CD4-positive, alpha-beta T cell (primary cell): ENCODE data around the gene PARVB. TPM values are rescaled to one million over a fixed set of nuclear protein-coding genes. Genes with fewer than 3 reads are reported as not detected.

ENCODE experiments used
- ATAC-seq: fragments of 200-7000 bp; cut with Tn5 transposase; one replicate; pipeline ENCODE4 v1.10.0; 2022; ENCODE audit warnings: mild to moderate bottlenecking; ENCODE audit not compliant: poor library complexity
- CTCF ChIA-PET: fragments of 350-600 bp; sonication (Branson Sonifier 250); formaldehyde crosslinking; loops from one replicate; lab custom pipeline; 2021; ENCODE audit warnings: antibody characterized with exemption, inconsistent platforms; lab: Charles Lee
- POLR2A ChIA-PET: fragments of 350-600 bp; sonication (Branson Sonifier 250); formaldehyde crosslinking; loops from one replicate; lab custom pipeline; 2021; ENCODE audit warnings: antibody characterized with exemption, inconsistent platforms; lab: Charles Lee
- DNase-seq, 14 experiments: peaks; one replicate each; pipeline ENCODE4 v3.0.0-alpha.2; 2013 to 2020; ENCODE audit warnings: mixed read lengths in 2 of 14
- H3K27ac ChIP-seq, 2 donors: one replicate each; pipeline versions ENCODE4 v1.5.1 to v1.7.0; 2013; ENCODE audit warnings: low read length in 2 of 2, low read depth in 1 of 2, mild to moderate bottlenecking in 1 of 2
- H3K27me3 ChIP-seq, 2 experiments: 1 replicate in 1 of 2; 2 replicates in 1 of 2; pipeline versions ENCODE4 v1.6.1 to v1.7.0; 2013; ENCODE audit warnings: low read length in 2 of 2, control low read depth in 1 of 2, mild to moderate bottlenecking in 1 of 2, moderate library complexity in 1 of 2; ENCODE audit not compliant: insufficient read depth in 2 of 2, control insufficient read depth in 1 of 2
- H3K36me3 ChIP-seq: one replicate; pipeline ENCODE4 v1.6.1; 2013; ENCODE audit warnings: low read length, control low read depth; ENCODE audit not compliant: insufficient read depth
- H3K4me1 ChIP-seq: one replicate; pipeline ENCODE4 v1.6.1; 2013; ENCODE audit warnings: low read length, control low read depth; ENCODE audit not compliant: insufficient read depth
- H3K4me3 ChIP-seq: one replicate; pipeline ENCODE4 v1.5.1; 2013; ENCODE audit warnings: mild to moderate bottlenecking, low read length, moderate library complexity
- H3K9me3 ChIP-seq, 2 experiments: 1 replicate in 1 of 2; 2 replicates in 1 of 2; pipeline versions ENCODE4 v1.6.1 to v1.7.0; 2013; ENCODE audit warnings: low read length in 2 of 2, mild to moderate bottlenecking in 2 of 2, control low read depth in 1 of 2, moderate library complexity in 1 of 2; ENCODE audit not compliant: control insufficient read depth in 1 of 2, insufficient read depth in 1 of 2
- H3K27ac Mint-ChIP-seq: one replicate; pipeline ENCODE4 v1.8.0; 2020; ENCODE audit warnings: mixed read lengths
- H3K27me3 Mint-ChIP-seq: one replicate; pipeline ENCODE4 v1.8.0; 2021; ENCODE audit warnings: mixed read lengths
- H3K36me3 Mint-ChIP-seq: one replicate; pipeline ENCODE4 v1.8.0; 2021; ENCODE audit warnings: low read depth, mixed read lengths
- H3K4me1 Mint-ChIP-seq: one replicate; pipeline ENCODE4 v1.8.0; 2021; ENCODE audit warnings: low read depth, mixed read lengths
- H3K4me3 Mint-ChIP-seq: one replicate; pipeline ENCODE4 v1.8.0; 2020; ENCODE audit warnings: mild to moderate bottlenecking, mixed read lengths
- H3K9me3 Mint-ChIP-seq: one replicate; pipeline ENCODE4 v1.8.0; 2020; ENCODE audit warnings: mixed read lengths
- intact Hi-C, 2 experiments: fragments of 100-400 bp; cut with DNase I in 1 of 2; cut with micrococcal nuclease in 1 of 2; formaldehyde crosslinking; loops; one replicate each; pipeline versions ENCODE4 v1.15.1 to v1.9.0; 2023 to 2025; cut with DNase I, micrococcal nuclease
- total RNA-seq, 174 experiments: library from RNA in 2 of 174; stranded (reverse) in 2 of 174; gene quantifications; one replicate each; pipeline ENCODE4 v1.2.3 and lab custom pipeline; 2021 to 2026
- TF ChIP-seq, protein P1 (sequence below): fragments of 200-600 bp; IDR thresholded peaks from one replicate; pipeline ENCODE4 v1.8.0; 2022; ENCODE audit warnings: antibody characterized with exemption, mild to moderate bottlenecking

Gene PARVB
- total RNA-seq, 2 experiments from 2014 or later: 6.2 to 6.4 TPM

DNA sequence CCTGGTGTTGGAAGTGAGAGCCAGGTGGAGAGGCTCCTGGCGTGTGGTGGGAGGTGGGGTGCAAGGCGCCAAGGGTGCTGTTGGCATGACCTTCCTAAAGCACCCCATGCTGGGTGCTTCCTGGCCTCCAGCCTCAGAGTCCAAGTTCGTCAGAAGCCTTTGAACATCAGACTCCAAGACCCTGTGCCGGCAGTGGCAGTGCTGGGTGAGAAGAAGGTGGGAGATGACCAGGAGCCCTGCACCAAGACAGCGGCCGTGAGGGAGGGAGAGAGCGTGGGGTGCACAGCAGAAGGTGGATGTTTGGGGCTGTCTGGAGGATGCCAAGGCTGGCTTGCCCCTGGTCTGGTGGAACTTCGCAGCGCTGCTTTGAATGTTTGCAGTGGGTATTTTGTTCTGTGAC lies 29.7 kb upstream of the PARVB start:
- ATAC-seq: no peak
- Mint-ChIP-seq H3K27ac (peak overlapping the region; percentile 89), H3K4me1 (peaks cover 35% of the 10 kb centered on the region), H3K9me3 (no peaks in the 10 kb centered on the region), H3K36me3 (peaks cover 84% of the 10 kb centered on the region), H3K27me3 (no peaks in the 10 kb centered on the region), H3K4me3 (peak overlapping the region; percentile 70)
- ChIA-PET CTCF (interaction anchor here (1.6 to 2.1 kb wide), 3 partner anchors 87 to 690 kb away, joined by 6 to 24 read pairs (median 9); no protein-coding TSS in a partner anchor), POLR2A (no interaction called here)
- Histone ChIP-seq H3K9me3 (no peaks in the 10 kb centered on the region), H3K27me3 (no peaks in the 10 kb centered on the region), H3K4me1 (peaks cover 29% of the 10 kb centered on the region), H3K4me3 (no peak overlapping the region), H3K27ac (no peak overlapping the region), H3K36me3 (peaks cover 74% of the 10 kb centered on the region)
- intact Hi-C loops: loop anchor here in 1 of 2 experiments (10.0 kb wide), 2 partner anchors 190 to 510 kb away; partner anchors contain the start of gene PARVG
- DNase-seq: no peak
- TF ChIP-seq, protein P1, sequence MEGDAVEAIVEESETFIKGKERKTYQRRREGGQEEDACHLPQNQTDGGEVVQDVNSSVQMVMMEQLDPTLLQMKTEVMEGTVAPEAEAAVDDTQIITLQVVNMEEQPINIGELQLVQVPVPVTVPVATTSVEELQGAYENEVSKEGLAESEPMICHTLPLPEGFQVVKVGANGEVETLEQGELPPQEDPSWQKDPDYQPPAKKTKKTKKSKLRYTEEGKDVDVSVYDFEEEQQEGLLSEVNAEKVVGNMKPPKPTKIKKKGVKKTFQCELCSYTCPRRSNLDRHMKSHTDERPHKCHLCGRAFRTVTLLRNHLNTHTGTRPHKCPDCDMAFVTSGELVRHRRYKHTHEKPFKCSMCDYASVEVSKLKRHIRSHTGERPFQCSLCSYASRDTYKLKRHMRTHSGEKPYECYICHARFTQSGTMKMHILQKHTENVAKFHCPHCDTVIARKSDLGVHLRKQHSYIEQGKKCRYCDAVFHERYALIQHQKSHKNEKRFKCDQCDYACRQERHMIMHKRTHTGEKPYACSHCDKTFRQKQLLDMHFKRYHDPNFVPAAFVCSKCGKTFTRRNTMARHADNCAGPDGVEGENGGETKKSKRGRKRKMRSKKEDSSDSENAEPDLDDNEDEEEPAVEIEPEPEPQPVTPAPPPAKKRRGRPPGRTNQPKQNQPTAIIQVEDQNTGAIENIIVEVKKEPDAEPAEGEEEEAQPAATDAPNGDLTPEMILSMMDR: no peak

DNA sequence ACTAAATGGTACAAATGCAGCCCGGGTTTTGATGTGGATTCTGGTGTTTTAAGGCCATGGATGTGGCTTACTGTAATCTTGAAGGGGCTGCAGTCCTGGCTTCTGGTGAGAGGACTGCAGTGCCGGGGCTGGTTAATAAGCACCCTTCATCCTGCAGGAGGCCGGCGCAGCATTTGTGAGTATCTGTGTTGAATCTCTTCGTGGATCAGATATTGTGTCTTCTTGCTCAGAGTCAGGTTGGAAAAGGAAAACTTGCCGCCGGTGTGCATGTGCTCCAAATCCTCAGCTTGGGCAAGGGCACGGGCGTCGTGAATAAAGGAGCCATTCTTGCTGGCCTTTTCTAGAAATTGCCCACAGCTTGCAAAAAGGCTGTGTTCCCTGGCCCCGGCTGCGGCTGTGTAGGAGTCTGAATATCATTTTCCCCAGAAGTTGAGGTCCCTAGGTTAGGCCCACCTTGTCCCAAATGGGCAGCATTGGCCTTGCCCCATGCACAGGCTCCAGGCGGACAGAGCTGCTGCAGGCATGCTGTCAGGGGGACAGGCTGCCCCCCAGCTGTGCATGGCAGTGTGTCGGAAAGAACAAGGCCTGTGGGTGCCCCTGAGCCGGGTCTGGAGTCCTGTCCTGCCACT lies 28.9 kb upstream of the PARVB start:
- intact Hi-C loops: loop anchor here in 1 of 2 experiments (10.0 kb wide), 2 partner anchors 190 to 510 kb away; partner anchors contain the start of gene PARVG
- Histone ChIP-seq H3K27ac (peak overlapping the region in 1 of 2 donors; percentile 70), H3K4me1 (peaks cover 29% of the 10 kb centered on the region), H3K27me3 (no peaks in the 10 kb centered on the region), H3K9me3 (no peaks in the 10 kb centered on the region), H3K36me3 (peaks cover 71% of the 10 kb centered on the region), H3K4me3 (peak overlapping the region; percentile 64)
- TF ChIP-seq, protein P1: no peak
- Mint-ChIP-seq H3K4me1 (peaks cover 35% of the 10 kb centered on the region), H3K36me3 (peaks cover 76% of the 10 kb centered on the region), H3K27ac (peak overlapping the region; percentile 89), H3K4me3 (peak overlapping the region; percentile 83), H3K27me3 (no peaks in the 10 kb centered on the region), H3K9me3 (no peaks in the 10 kb centered on the region)
- CTCF ChIA-PET: interaction anchor here (0.6 to 1.4 kb wide), 2 partner anchors 636 to 690 kb away, joined by 3 read pairs; no protein-coding TSS in a partner anchor
- no peak for ATAC-seq
- no peak for DNase-seq
- POLR2A ChIA-PET: interaction anchor here (1.0 kb wide), 1 partner anchor 183 kb away, joined by 3 read pairs; the partner anchor contains the start of gene EFCAB6

DNA sequence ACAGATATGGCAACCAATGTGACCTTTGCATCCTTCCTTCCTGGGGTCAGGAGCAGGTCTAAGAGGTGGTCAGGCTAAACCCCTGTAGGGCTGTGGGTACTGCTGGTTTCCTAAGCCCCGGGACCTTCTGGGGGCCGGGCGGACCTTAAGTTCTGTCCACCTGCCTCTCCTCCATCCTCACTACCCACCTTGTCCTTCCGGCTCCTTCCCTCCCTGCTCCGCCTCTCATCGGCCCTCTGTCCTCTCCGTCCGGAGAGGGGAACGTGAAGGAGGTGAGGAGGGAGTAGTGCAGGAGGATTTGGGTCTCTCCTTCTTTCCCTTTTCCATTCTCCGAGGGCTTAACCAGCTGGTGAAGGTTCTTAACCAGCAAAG lies 28.3 kb upstream of the PARVB start:
- H3K9me3 Mint-ChIP-seq: no peaks in the 10 kb centered on the region
- Histone ChIP-seq H3K27ac (peak overlapping the region; percentile 39 to 70), H3K9me3 (no peaks in the 10 kb centered on the region), H3K4me1 (peaks cover 29% of the 10 kb centered on the region), H3K27me3 (no peaks in the 10 kb centered on the region), H3K36me3 (peaks cover 65% of the 10 kb centered on the region), H3K4me3 (peak overlapping the region; percentile 64)
- H3K4me1 Mint-ChIP-seq: peaks cover 35% of the 10 kb centered on the region
- H3K27ac Mint-ChIP-seq: peak overlapping the region; percentile 89
- H3K4me3 Mint-ChIP-seq: peak overlapping the region; percentile 87
- H3K27me3 Mint-ChIP-seq: no peaks in the 10 kb centered on the region
- peaks cover 70% of the 10 kb centered on the region for H3K36me3 Mint-ChIP-seq
- no peak for DNase-seq
- CTCF ChIA-PET: interaction anchor here (0.6 to 1.4 kb wide), 2 partner anchors 636 to 689 kb away, joined by 3 read pairs; no protein-coding TSS in a partner anchor
- intact Hi-C loops: loop anchor here in 1 of 2 experiments (2.0 to 10.0 kb wide), 3 partner anchors 39 to 509 kb away; partner anchors contain the start of gene PARVG
- TF ChIP-seq, protein P1: no peak
- no peak for ATAC-seq
- POLR2A ChIA-PET: interaction anchor here (1.0 kb wide), 1 partner anchor 184 kb away, joined by 3 read pairs; the partner anchor contains the start of gene EFCAB6
